Neutrophil (primary cell): ENCODE data around the gene MBTPS1.

ENCODE experiments used
- H3K27ac ChIP-seq: fragments of 200-600 bp; sonication (generic); 2 replicates; pipeline ENCODE4 v1.5.1; 2016; ENCODE audit warnings: mild to moderate bottlenecking, moderate library complexity
- H3K27me3 ChIP-seq: fragments of 200-600 bp; sonication (generic); 2 replicates; pipeline ENCODE4 v1.6.0; 2016; ENCODE audit warnings: mild to moderate bottlenecking
- H3K36me3 ChIP-seq: fragments of 200-600 bp; sonication (generic); 2 replicates; pipeline ENCODE4 v1.5.1; 2017
- H3K4me1 ChIP-seq, 2 experiments: fragments of 200-600 bp in 1 of 2; sonication (generic) in 1 of 2; 1 replicate in 1 of 2; 2 replicates in 1 of 2; pipeline versions ENCODE4 v1.5.1 to v1.6.1; 2013 to 2016; ENCODE audit warnings: low read depth in 1 of 2, low read length in 1 of 2, mild to moderate bottlenecking in 1 of 2, moderate library complexity in 1 of 2; ENCODE audit not compliant: control insufficient read depth in 1 of 2, insufficient read depth in 1 of 2
- H3K4me3 ChIP-seq, 2 experiments: fragments of 200-600 bp in 1 of 2; sonication (generic) in 1 of 2; 1 replicate in 1 of 2; 2 replicates in 1 of 2; pipeline ENCODE4 v1.5.1; 2013 to 2016; ENCODE audit warnings: low read depth in 1 of 2, low read length in 1 of 2, mild to moderate bottlenecking in 1 of 2, moderate library complexity in 1 of 2
- H3K9me3 ChIP-seq: fragments of 200-600 bp; sonication (generic); 2 replicates; pipeline ENCODE4 v1.5.1; 2016
- TF ChIP-seq, protein P1 (sequence below): fragments of 200-600 bp; sonication (generic); IDR thresholded peaks from 2 replicates; pipeline ENCODE4 v1.5.1; 2016; ENCODE audit warnings: antibody characterized with exemption

The MBTPS1 gene

DNA sequence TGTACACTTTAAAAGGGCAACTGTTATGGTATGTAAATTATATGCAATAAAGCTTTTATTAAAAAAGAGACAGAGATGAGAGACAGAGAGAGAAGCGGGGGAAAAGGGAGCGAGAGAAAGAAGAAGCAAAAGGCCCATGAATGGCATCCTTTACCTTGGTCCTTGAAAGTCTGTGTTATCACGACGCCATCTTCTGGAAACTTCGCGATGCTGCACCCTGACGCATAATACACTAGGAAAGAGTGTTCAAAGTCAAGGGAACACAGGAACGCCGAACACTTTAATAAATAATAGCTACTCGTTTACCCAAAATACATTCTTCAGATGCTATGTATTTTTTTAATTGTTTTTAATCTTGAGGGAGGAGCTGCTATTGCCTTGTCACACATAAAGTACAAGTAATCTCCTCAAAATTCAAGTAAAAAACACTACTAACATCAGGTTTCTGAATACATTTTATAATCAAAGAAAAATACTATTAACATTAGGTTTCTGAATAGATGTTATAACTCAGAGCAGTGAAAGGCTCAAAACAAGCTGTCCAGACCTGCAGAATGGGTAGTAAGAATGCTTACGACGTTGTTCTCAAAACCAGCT lies 51.1 kb downstream of the MBTPS1 start:
- H3K9me3 ChIP-seq: no peaks in the 10 kb centered on the region
- TF ChIP-seq, protein P1, sequence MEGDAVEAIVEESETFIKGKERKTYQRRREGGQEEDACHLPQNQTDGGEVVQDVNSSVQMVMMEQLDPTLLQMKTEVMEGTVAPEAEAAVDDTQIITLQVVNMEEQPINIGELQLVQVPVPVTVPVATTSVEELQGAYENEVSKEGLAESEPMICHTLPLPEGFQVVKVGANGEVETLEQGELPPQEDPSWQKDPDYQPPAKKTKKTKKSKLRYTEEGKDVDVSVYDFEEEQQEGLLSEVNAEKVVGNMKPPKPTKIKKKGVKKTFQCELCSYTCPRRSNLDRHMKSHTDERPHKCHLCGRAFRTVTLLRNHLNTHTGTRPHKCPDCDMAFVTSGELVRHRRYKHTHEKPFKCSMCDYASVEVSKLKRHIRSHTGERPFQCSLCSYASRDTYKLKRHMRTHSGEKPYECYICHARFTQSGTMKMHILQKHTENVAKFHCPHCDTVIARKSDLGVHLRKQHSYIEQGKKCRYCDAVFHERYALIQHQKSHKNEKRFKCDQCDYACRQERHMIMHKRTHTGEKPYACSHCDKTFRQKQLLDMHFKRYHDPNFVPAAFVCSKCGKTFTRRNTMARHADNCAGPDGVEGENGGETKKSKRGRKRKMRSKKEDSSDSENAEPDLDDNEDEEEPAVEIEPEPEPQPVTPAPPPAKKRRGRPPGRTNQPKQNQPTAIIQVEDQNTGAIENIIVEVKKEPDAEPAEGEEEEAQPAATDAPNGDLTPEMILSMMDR: peak; percentile 79
- no peak overlapping the region for H3K27ac ChIP-seq
- peaks cover 51% of the 10 kb centered on the region for H3K36me3 ChIP-seq
- H3K27me3 ChIP-seq: no peaks in the 10 kb centered on the region
- H3K4me1 ChIP-seq: peaks cover 23 to 25% of the 10 kb centered on the region in 2 experiments
- H3K4me3 ChIP-seq: no peak overlapping the region

DNA sequence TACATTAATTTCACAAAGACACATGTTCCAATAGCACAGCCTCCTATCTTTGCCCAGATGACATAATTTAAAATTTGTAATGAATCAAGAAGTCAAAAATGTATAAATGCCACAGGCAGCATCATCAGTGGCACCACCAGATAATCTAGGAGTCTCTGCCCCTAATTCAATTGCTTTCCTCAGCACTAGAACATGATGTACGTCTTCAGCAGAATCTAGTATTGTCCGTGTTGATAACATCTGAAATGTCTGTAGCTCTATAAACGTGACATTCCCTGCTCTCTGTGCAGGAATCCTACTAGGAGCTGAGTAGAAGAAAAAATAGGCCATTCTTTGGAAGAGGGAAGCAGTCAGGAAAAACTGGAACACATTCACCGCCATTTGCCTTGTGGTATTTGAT lies 52.8 kb downstream of the MBTPS1 start:
- Histone ChIP-seq H3K9me3 (no peaks in the 10 kb centered on the region), H3K4me1 (peaks cover 8 to 9% of the 10 kb centered on the region in 2 experiments), H3K36me3 (peaks cover 67% of the 10 kb centered on the region), H3K27me3 (no peaks in the 10 kb centered on the region), H3K27ac (no peak overlapping the region), H3K4me3 (no peak overlapping the region)
- TF ChIP-seq, protein P1: no peak

DNA sequence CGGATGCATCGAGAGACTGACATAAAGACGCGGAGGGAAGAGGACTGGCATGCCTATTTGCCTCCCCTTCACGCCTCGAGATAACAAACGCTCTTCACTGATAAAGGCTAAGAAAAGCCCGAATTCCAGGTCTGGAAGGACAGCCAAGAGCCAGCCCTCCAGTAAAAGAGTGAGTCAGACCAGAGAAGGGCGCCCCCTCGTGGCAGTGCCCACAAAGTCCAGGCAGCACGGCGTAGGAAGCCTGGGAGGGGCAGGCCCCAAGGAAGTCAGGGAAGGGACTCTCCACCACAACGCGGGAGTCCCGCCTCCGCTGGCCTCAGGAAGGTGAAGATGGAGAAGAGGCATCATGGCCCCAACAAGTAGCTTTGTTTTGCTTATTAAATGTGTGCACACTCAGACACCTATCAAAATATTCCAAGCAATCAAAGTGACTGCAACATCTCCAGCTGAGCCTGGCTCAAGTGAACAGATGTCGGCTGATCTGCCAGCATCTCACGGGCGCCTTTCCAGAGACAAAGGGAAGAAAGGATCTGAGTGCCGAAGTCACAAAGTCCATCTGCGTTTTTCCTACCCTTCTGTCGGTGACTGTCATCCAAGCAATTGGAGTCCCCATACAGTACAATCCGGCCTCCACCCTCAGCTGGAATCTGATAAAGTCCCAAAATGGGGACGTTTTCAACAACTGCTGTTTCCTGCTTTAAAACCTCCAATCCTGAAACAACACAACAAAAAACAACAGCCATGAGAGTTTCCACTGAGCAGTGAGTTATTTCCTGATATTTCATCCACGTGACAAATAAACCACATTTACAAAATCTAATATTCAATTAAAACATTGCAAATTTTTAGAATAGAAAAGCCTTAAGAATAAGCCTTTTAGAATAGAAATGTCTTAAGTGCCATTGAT lies 53.8 kb downstream of the MBTPS1 start:
- no peaks in the 10 kb centered on the region for H3K9me3 ChIP-seq
- H3K4me3 ChIP-seq: no peak overlapping the region
- no peaks in the 10 kb centered on the region for H3K4me1 ChIP-seq
- peaks cover 74% of the 10 kb centered on the region for H3K36me3 ChIP-seq
- TF ChIP-seq, protein P1: peak; percentile 92
- no peak overlapping the region for H3K27ac ChIP-seq
- H3K27me3 ChIP-seq: no peaks in the 10 kb centered on the region

DNA sequence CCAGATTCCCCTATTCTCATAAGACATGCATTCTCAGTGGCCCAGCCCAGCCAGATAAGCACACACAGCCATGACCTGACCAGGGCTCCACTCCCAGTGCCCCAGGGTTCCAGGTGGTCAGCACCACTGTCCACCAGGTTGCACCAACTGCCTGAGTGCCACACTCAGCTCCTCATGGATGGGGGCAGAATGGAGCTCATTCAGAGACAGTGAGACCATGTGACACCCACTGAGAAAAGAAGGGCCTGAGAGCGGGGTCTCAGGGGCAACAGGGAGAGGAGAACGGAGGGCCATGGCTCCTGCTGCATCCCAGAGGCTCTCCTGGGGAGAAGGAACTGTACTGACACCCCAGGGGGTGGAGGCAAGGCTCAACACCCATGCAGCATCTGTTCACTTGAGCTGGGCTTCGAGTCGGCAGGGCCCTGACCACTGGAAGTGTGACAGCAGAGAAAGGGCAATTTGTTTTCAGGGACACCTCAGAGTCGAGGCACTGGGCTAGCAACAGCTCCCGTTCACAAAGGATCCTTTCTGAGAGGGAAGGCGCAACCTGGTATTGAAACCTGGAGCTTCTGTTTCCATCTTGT lies 55.4 kb downstream of the MBTPS1 start:
- Histone ChIP-seq H3K4me1 (no peaks in the 10 kb centered on the region), H3K27ac (no peak overlapping the region), H3K9me3 (no peaks in the 10 kb centered on the region), H3K36me3 (peaks cover 76% of the 10 kb centered on the region), H3K27me3 (no peaks in the 10 kb centered on the region), H3K4me3 (no peak overlapping the region)
- TF ChIP-seq, protein P1: no peak

DNA sequence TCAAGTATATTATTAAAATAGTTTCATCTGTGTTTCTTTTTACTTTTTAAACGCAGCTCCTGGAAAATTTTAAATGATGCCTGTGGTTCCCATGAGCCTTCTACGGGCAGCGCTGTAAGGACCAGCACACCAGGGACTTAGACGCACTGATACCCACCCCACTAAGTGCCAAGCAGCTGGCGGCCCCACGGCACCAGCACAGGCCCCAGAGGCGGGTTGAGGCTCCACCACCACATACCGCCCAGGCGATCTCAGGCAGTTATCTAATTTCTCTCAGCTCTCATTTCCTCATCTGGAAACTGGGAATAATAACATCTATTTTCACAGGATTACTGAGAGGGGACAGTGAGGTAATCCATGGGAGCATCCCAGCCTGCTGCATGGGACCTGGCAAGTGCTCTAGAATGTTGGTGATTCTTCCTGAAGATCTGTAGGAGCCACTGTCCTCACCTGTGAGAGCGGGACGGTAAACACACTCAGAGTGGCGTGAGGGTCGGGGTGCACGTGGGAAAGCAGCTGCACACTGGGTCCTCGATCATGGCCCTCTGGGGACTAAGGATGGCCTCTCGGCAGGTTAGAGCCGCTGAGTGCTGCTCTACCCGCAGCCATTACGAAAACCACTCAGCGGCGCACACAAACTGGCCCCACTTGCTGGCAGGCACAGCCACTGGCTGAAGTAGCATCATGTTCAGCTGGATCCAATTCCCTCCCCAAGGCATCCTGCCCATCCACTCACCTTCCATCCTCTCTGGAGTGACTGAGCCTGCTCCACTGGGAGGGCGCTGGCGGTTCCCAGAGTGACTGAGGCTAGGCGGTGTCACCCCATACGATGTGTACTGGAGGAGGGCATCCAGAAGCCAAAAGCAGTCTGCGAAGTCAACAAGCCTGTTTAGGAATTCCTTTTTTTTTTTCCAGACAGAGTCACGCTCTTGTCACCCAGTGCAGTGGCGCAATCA lies 56.5 kb downstream of the MBTPS1 start:
- no peaks in the 10 kb centered on the region for H3K4me1 ChIP-seq
- no peaks in the 10 kb centered on the region for H3K9me3 ChIP-seq
- H3K4me3 ChIP-seq: no peak overlapping the region
- no peaks in the 10 kb centered on the region for H3K27me3 ChIP-seq
- H3K36me3 ChIP-seq: peaks cover 86% of the 10 kb centered on the region
- TF ChIP-seq, protein P1: no peak
- no peak overlapping the region for H3K27ac ChIP-seq
